B cell (primary cell): ENCODE measurements around the gene PJA1.

Experiments used
- EZH2 ChIP-seq: IDR thresholded peaks from 2 replicates; pipeline ENCODE4 v1.6.1; 2012; ENCODE audit warnings: borderline replicate concordance, low read depth, mild to moderate bottlenecking, moderate library complexity, low read length; ENCODE audit not compliant: insufficient read depth, poor library complexity, severe bottlenecking
- TF ChIP-seq, protein P1 (sequence below): fragments of 200-600 bp; IDR thresholded peaks from one replicate; pipeline ENCODE4 v1.8.0; 2022; ENCODE audit warnings: antibody characterized with exemption, mild to moderate bottlenecking

DNA sequence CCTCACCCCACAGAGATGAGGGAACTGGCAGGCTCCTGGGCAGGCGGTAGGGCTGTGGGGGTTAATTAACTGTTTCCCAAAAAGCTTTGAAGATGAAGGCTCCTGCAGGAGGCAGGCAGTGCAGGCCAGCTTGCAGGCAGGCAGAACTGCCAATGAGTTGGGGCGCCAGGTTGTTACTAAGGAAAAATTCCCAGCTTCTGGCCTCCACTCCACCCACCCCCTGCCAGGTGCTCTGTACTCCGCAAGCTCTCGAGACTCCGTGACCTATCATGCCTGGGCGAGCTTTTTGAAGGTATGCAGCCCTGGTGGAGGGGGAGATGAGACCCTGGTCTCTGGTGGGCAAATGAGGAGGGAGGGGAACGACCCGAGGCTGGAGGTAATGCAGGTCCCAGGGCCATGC, 41.8 kb downstream of the PJA1 start:
- TF ChIP-seq, protein P1, sequence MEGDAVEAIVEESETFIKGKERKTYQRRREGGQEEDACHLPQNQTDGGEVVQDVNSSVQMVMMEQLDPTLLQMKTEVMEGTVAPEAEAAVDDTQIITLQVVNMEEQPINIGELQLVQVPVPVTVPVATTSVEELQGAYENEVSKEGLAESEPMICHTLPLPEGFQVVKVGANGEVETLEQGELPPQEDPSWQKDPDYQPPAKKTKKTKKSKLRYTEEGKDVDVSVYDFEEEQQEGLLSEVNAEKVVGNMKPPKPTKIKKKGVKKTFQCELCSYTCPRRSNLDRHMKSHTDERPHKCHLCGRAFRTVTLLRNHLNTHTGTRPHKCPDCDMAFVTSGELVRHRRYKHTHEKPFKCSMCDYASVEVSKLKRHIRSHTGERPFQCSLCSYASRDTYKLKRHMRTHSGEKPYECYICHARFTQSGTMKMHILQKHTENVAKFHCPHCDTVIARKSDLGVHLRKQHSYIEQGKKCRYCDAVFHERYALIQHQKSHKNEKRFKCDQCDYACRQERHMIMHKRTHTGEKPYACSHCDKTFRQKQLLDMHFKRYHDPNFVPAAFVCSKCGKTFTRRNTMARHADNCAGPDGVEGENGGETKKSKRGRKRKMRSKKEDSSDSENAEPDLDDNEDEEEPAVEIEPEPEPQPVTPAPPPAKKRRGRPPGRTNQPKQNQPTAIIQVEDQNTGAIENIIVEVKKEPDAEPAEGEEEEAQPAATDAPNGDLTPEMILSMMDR, result no peak
- no peak for TF ChIP-seq EZH2
